ENCODE results near the gene CFAP99.

DNA sequence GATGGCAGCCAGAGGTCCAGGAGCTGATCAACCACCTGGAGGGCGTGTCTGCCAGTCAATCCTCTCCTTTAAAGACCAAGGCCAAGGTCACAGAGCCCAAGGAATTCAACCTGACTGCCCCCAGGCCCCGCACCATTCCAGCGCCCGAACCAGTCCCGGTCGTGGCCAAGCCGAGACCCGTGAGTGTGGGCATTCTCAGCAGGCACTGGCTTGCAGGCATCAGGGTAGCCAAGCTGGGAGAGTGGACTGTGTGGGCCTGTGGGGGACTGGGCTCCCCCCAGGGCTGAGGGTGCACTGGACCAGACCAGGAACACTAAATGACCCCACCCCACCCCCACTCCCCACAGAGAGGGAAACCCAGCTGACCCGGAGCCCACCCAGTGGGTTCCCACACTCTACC lies 26.4 kb downstream of the CFAP99 start:
- TF ChIP-seq CTCF (conservative IDR thresholded peaks at IDR 0.05 in 1 of 2, IDR thresholded peaks at IDR 0.05 in 1 of 2; ENCODE audit: low read depth in 1 of 2, low read length in 2 of 2), result no peak
- TF ChIP-seq EZH2 (IDR thresholded peaks at IDR 0.05; ENCODE audit: low read length, missing control alignments), result no peak

Data from fibroblast of lung (primary cell).